GM12891 (cell line): ENCODE data around the gene PTPN14.

ENCODE experiments used
- PAX5 ChIP-seq: IDR thresholded peaks from 2 replicates; pipeline ENCODE4 v1.6.1; 2011; ENCODE audit warnings: low read length, moderate library complexity, mild to moderate bottlenecking; ENCODE audit not compliant: insufficient read depth, severe bottlenecking
- POLR2A ChIP-seq: IDR thresholded peaks from 2 replicates; pipeline ENCODE4 v1.6.1; 2011; ENCODE audit warnings: low read depth, low read length, control low read depth
- POLR2AphosphoS5 ChIP-seq: IDR thresholded peaks from 2 replicates; pipeline ENCODE4 v1.6.1; 2011; ENCODE audit warnings: low read depth, low read length, control low read depth
- POU2F2 ChIP-seq: IDR thresholded peaks from 2 replicates; pipeline ENCODE4 v1.6.1; 2011; ENCODE audit warnings: low read depth, mild to moderate bottlenecking, control low read depth, low read length, moderate library complexity
- SPI1 ChIP-seq: IDR thresholded peaks from 2 replicates; pipeline ENCODE4 v1.6.1; 2011; ENCODE audit warnings: low read depth, low read length, control low read depth
- TAF1 ChIP-seq: IDR thresholded peaks from 2 replicates; pipeline ENCODE4 v1.6.1; 2011; ENCODE audit warnings: low read depth, low read length, control low read depth

- TF ChIP-seq POLR2A: no peak
- TF ChIP-seq POLR2AphosphoS5: no peak
- TF ChIP-seq TAF1: no peak
- no peak for TF ChIP-seq PAX5
- TF ChIP-seq POU2F2: no peak
- no peak for TF ChIP-seq SPI1
Measured at GRCh38 chr1:214425101-214425500, 126.3 kb downstream of the PTPN14 start.
